ENCODE data around the gene TUBGCP6.

Gene TUBGCP6

GRCh38 chr22:50176850-50177536 is 67.8 kb downstream of the TUBGCP6 start:
- Histone ChIP-seq H3K4me2 (ENCODE audit: low read length) (no peak overlapping the region), H3K4me3 (ENCODE audit: low read length) (no peak overlapping the region), H4K20me1 (ENCODE audit: control insufficient read depth, insufficient read depth, low read depth, low read length) (no peaks in the 10 kb centered on the region), H3K79me2 (ENCODE audit: control insufficient read depth, low read length) (no peaks in the 10 kb centered on the region), H3K9me2 (replicated peaks; ENCODE audit: control insufficient read depth, low read length) (no peaks in the 10 kb centered on the region), H3F3A (ENCODE audit: control insufficient read depth, insufficient read depth) (peaks cover 3% of the 10 kb centered on the region; the same call in 1 of the 2 replicates), H3K27ac (ENCODE audit: low read depth, low read length) (no peak overlapping the region), H3K4me1 (ENCODE audit: control insufficient read depth, low read length) (peaks cover 23% of the 10 kb centered on the region), H3K27me3 (ENCODE audit: control insufficient read depth, low read length) (no peaks in the 10 kb centered on the region), H3K36me3 (ENCODE audit: control insufficient read depth, low read length) (no peaks in the 10 kb centered on the region), H3K9me3 (ENCODE audit: control insufficient read depth, insufficient read depth, low read length) (no peaks in the 10 kb centered on the region)
- TF ChIP-seq CTCF (IDR thresholded peaks at IDR 0.05; ENCODE audit: low read depth, low read length, poor library complexity, severe bottlenecking) (no peak), EZH2phosphoT487 (IDR thresholded peaks at IDR 0.05; ENCODE audit: borderline replicate concordance, low read length) (no peak)

GRCh38 chr22:50175921-50176849 is 68.6 kb downstream of the TUBGCP6 start:
- Histone ChIP-seq H3K79me2 (ENCODE audit: control insufficient read depth, low read length) (no peaks in the 10 kb centered on the region), H3K9me3 (ENCODE audit: control insufficient read depth, insufficient read depth, low read length) (no peaks in the 10 kb centered on the region), H3K4me3 (ENCODE audit: low read length) (no peak overlapping the region), H4K20me1 (ENCODE audit: control insufficient read depth, insufficient read depth, low read depth, low read length) (no peaks in the 10 kb centered on the region), H3F3A (ENCODE audit: control insufficient read depth, insufficient read depth) (peaks cover 3% of the 10 kb centered on the region; the same call in 1 of the 2 replicates), H3K27ac (ENCODE audit: low read depth, low read length) (no peak overlapping the region), H3K27me3 (ENCODE audit: control insufficient read depth, low read length) (no peaks in the 10 kb centered on the region), H3K4me2 (ENCODE audit: low read length) (no peak overlapping the region), H3K4me1 (ENCODE audit: control insufficient read depth, low read length) (peaks cover 23% of the 10 kb centered on the region), H3K36me3 (ENCODE audit: control insufficient read depth, low read length) (no peaks in the 10 kb centered on the region), H3K9me2 (replicated peaks; ENCODE audit: control insufficient read depth, low read length) (no peaks in the 10 kb centered on the region)
- TF ChIP-seq CTCF (IDR thresholded peaks at IDR 0.05; ENCODE audit: low read depth, low read length, poor library complexity, severe bottlenecking): no peak

GRCh38 chr22:50175191-50175461 is 69.7 kb downstream of the TUBGCP6 start:
- Histone ChIP-seq H3K27me3 (ENCODE audit: control insufficient read depth, low read length) (no peaks in the 10 kb centered on the region), H3K4me1 (ENCODE audit: control insufficient read depth, low read length) (peaks cover 21% of the 10 kb centered on the region), H3K4me3 (ENCODE audit: low read length) (no peak overlapping the region), H3F3A (ENCODE audit: control insufficient read depth, insufficient read depth) (peaks cover 3% of the 10 kb centered on the region; the same call in 1 of the 2 replicates), H3K27ac (ENCODE audit: low read depth, low read length) (no peak overlapping the region), H3K36me3 (ENCODE audit: control insufficient read depth, low read length) (no peaks in the 10 kb centered on the region), H3K79me2 (ENCODE audit: control insufficient read depth, low read length) (no peaks in the 10 kb centered on the region), H3K9me2 (replicated peaks; ENCODE audit: control insufficient read depth, low read length) (no peaks in the 10 kb centered on the region), H3K9me3 (ENCODE audit: control insufficient read depth, insufficient read depth, low read length) (no peaks in the 10 kb centered on the region), H4K20me1 (ENCODE audit: control insufficient read depth, insufficient read depth, low read depth, low read length) (no peaks in the 10 kb centered on the region), H3K4me2 (ENCODE audit: low read length) (no peak overlapping the region)
- TF ChIP-seq EZH2phosphoT487 (IDR thresholded peaks at IDR 0.05; ENCODE audit: borderline replicate concordance, low read length) (no peak), CTCF (IDR thresholded peaks at IDR 0.05; ENCODE audit: low read depth, low read length, poor library complexity, severe bottlenecking) (no peak)
